Activated B cell treated with CpG ODN at 0.5 μM for 24 hours (primary cell): Measurements from ENCODE around the gene CAMK2N2. TPM values are rescaled to one million over a fixed set of nuclear protein-coding genes. Genes with fewer than 3 reads are reported as not detected.

ENCODE experiments used
- ATAC-seq: fragments of 200-7000 bp; cut with Tn5 transposase; one replicate; pipeline ENCODE4 v1.10.0; 2021; ENCODE audit warnings: low read depth, mild to moderate bottlenecking, moderate library complexity
- CTCF ChIA-PET: fragments of 350-600 bp; sonication (Branson Sonifier 250); formaldehyde crosslinking; loops from one replicate; lab custom pipeline; 2021; ENCODE audit warnings: antibody characterized with exemption; lab: Charles Lee
- POLR2A ChIA-PET: fragments of 350-600 bp; sonication (Branson Sonifier 250); formaldehyde crosslinking; loops from one replicate; lab custom pipeline; 2021; ENCODE audit warnings: antibody characterized with exemption; lab: Charles Lee
- DNase-seq: peaks from one replicate; pipeline ENCODE4 v3.0.0; 2022
- H3K27ac Mint-ChIP-seq: one replicate; pipeline ENCODE4 v1.8.0; 2020; ENCODE audit warnings: mixed read lengths
- H3K27me3 Mint-ChIP-seq: one replicate; pipeline ENCODE4 v1.8.0; 2021; ENCODE audit warnings: mixed read lengths
- H3K36me3 Mint-ChIP-seq: one replicate; pipeline ENCODE4 v1.8.0; 2021; ENCODE audit warnings: low read depth, mixed read lengths
- H3K4me1 Mint-ChIP-seq: one replicate; pipeline ENCODE4 v1.8.0; 2021; ENCODE audit warnings: mixed read lengths
- H3K4me3 Mint-ChIP-seq: one replicate; pipeline ENCODE4 v1.8.0; 2020; ENCODE audit warnings: mild to moderate bottlenecking, mixed read lengths
- H3K9me3 Mint-ChIP-seq: one replicate; pipeline ENCODE4 v1.8.0; 2020; ENCODE audit warnings: mixed read lengths
- intact Hi-C: fragments of 100-400 bp; cut with micrococcal nuclease; formaldehyde crosslinking; loops from one replicate; pipeline ENCODE4 v1.15.1; 2024
- total RNA-seq: library from RNA; stranded (reverse); gene quantifications from 2 replicates; pipeline ENCODE4 v1.2.3, GENCODE V29; 2022
- TF ChIP-seq, protein P1 (sequence below): fragments of 200-600 bp; IDR thresholded peaks from one replicate; pipeline ENCODE4 v1.8.0; 2022; ENCODE audit warnings: antibody characterized with exemption, mild to moderate bottlenecking

Gene CAMK2N2
- total RNA-seq: not detected in 2 replicates

DNA sequence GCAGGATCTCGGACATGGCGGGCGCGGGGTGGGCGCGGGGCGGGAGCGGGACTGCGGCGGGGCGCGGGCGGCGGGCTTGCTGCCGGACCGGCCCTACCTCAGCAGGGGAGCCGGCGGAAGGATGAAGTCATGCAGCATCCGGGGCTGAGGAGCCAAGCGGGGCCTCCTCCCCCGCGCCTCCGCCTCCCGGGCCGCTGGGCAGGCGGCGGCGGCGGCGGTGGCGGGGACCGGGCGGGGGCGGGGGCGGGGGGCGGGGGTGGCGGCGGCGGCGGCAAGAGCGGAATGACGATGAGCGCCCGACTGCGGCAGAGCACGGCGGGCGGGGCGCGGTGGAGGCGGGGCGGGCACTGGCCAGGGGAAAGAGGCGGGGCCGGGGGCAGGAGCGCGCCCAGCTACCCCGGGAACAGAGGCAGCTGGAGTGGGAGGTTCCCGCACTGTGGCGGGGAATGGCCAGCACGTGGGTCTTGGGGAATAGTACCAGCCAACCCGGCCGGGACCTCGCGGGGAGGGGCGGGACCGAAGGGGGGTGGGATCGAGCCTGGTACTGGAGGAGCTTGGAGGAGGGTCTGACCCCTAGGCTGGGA is at the start of gene CAMK2N2:
Gene CAMK2N2 (minus strand): TSS at position 284 of the 584 bp plus-strand sequence. CDS start 268 bp downstream, at position 16.
- POLR2A ChIA-PET: interaction anchor here (0.6 to 1.5 kb wide), 3 partner anchors 12 to 1145 kb away, joined by 3 to 9 read pairs (median 4); partner anchors contain the start of genes EEF1AKMT4 and EIF2B5
- Mint-ChIP-seq H3K27ac (no peak within 1 kb of the TSS), H3K9me3 (no peaks in the 10 kb centered on the region), H3K4me3 (peak within 1 kb of the TSS; percentile 79), H3K27me3 (peaks cover 51% of the 10 kb centered on the region), H3K36me3 (no peaks in the 10 kb centered on the region), H3K4me1 (peaks cover 28% of the 10 kb centered on the region)
- ATAC-seq: peak; percentile 66
- intact Hi-C loops: loop anchor here (1.0 to 5.0 kb wide), 3 partner anchors 11 to 37 kb away; partner anchors contain the start of genes PSMD2 and VWA5B2
- TF ChIP-seq, protein P1, sequence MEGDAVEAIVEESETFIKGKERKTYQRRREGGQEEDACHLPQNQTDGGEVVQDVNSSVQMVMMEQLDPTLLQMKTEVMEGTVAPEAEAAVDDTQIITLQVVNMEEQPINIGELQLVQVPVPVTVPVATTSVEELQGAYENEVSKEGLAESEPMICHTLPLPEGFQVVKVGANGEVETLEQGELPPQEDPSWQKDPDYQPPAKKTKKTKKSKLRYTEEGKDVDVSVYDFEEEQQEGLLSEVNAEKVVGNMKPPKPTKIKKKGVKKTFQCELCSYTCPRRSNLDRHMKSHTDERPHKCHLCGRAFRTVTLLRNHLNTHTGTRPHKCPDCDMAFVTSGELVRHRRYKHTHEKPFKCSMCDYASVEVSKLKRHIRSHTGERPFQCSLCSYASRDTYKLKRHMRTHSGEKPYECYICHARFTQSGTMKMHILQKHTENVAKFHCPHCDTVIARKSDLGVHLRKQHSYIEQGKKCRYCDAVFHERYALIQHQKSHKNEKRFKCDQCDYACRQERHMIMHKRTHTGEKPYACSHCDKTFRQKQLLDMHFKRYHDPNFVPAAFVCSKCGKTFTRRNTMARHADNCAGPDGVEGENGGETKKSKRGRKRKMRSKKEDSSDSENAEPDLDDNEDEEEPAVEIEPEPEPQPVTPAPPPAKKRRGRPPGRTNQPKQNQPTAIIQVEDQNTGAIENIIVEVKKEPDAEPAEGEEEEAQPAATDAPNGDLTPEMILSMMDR: no peak
- CTCF ChIA-PET: interaction anchor here (1.1 to 2.4 kb wide), 2 partner anchors 11 to 34 kb away, joined by 3 to 8 read pairs; partner anchors contain the start of gene EEF1AKMT4
- peak; percentile 43 for DNase-seq

DNA sequence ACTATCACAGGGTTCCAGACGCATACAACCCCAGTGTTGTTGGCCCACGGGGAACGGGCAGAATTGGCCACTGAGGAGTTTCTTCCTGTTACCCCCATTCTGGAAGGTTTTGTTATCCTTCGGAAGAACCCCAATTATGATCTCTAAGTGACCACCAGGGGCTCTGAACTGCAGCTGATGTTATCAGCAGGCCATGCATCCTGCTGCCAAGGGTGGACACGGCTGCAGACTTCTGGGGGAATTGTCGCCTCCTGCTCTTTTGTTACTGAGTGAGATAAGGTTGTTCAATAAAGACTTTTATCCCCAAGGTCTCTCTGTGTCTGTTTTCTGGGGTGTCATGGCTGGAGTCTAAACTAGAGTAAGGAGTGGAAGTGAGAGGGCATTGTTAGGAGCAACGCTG is 47.4 kb upstream of the CAMK2N2 start:
- TF ChIP-seq, protein P1: no peak
- CTCF ChIA-PET: no interaction called here
- Mint-ChIP-seq H3K9me3 (no peaks in the 10 kb centered on the region), H3K4me3 (no peak overlapping the region), H3K36me3 (peaks cover 55% of the 10 kb centered on the region), H3K27ac (no peak overlapping the region), H3K4me1 (no peaks in the 10 kb centered on the region), H3K27me3 (no peaks in the 10 kb centered on the region)
- intact Hi-C loops: no loop called here
- no peak for ATAC-seq
- DNase-seq: no peak
- POLR2A ChIA-PET: no interaction called here

DNA sequence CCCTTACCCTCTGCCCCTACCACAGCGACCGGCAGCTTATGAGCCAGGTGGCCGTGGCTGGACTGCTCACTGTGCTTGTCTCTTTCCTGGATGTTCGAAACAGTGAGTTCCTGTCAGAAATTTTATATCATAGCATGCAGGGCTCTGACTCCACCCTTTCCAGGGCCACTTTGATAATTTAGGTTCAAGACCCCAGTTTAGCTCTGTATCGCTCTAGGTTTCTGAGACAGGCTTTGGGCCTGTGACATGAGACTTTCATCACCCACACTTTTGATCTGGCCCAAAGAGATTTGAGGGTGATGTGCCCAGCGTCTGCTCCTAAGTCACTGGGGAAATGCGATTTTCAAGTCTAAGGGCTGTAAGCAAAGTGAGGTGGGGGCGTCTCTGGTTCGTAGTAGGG is 46.6 kb upstream of the CAMK2N2 start:
- Mint-ChIP-seq H3K36me3 (peaks cover 63% of the 10 kb centered on the region), H3K4me1 (no peaks in the 10 kb centered on the region), H3K9me3 (no peaks in the 10 kb centered on the region), H3K4me3 (no peak overlapping the region), H3K27me3 (no peaks in the 10 kb centered on the region), H3K27ac (no peak overlapping the region)
- TF ChIP-seq, protein P1: no peak
- ATAC-seq (no peak), DNase-seq (no peak)
- intact Hi-C loops: no loop called here
- ChIA-PET POLR2A (no interaction called here), CTCF (no interaction called here)

DNA sequence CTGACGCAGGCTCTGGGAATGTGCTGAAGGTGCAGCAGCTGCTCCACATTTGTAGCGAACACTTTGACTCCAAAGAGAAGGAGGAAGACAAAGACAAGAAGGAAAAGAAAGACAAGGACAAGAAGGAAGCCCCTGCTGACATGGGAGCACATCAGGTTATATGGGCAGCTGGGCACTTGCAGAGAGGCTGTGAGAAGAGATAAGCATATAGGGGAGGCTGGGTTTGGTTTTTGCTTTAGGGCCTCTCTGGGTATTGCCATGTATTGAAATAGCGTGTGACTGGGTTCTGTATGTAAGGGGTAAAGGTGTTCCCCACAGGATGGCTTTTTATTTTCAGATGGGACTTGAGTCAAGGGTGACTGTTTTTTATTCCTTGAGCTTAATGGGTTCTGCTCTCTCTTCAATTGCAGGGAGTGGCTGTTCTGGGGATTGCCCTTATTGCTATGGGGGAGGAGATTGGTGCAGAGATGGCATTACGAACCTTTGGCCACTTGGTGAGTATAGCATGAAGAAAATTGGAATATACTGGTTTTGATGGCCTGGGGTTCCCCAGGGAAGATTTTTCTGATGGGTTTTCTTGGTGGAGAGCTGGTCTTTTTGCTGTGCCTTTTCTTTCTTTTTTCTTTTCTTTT is 45.1 kb upstream of the CAMK2N2 start:
- Mint-ChIP-seq H3K27me3 (no peaks in the 10 kb centered on the region), H3K27ac (no peak overlapping the region), H3K4me1 (no peaks in the 10 kb centered on the region), H3K9me3 (no peaks in the 10 kb centered on the region), H3K4me3 (no peak overlapping the region), H3K36me3 (peaks cover 78% of the 10 kb centered on the region)
- intact Hi-C loops: no loop called here
- DNase-seq (no peak), ATAC-seq (no peak)
- ChIA-PET POLR2A (interaction anchor here (1.1 kb wide), 1 partner anchor 9 kb away, joined by 3 read pairs; no protein-coding TSS in a partner anchor), CTCF (interaction anchor here (1.4 kb wide), 1 partner anchor 12 kb away, joined by 5 read pairs; no protein-coding TSS in a partner anchor)
- TF ChIP-seq, protein P1: no peak

DNA sequence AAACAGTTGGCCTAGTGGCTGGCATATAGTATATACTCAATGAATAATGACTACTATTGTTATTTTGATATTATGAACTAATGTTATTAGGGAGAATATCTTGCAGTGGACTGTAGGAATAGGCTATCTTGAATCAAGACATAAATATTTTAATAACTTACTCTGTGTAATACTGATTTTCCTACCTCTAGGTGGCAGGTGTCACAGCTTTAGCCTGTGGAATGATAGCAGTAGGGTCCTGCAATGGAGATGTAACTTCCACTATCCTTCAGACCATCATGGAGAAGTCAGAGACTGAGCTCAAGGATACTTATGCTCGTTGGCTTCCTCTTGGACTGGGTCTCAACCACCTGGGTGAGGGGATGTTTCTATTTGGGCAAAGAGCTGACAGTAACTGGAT is 44.2 kb upstream of the CAMK2N2 start:
- Mint-ChIP-seq H3K27me3 (no peaks in the 10 kb centered on the region), H3K4me1 (peaks cover 1% of the 10 kb centered on the region), H3K27ac (no peak overlapping the region), H3K4me3 (no peak overlapping the region), H3K9me3 (no peaks in the 10 kb centered on the region), H3K36me3 (peaks cover 83% of the 10 kb centered on the region)
- DNase-seq: no peak
- intact Hi-C loops: no loop called here
- peak; percentile 25 for ATAC-seq
- CTCF ChIA-PET: interaction anchor here (1.4 kb wide), 1 partner anchor 13 kb away, joined by 5 read pairs; no protein-coding TSS in a partner anchor
- TF ChIP-seq, protein P1: no peak
- POLR2A ChIA-PET: interaction anchor here (0.8 to 1.1 kb wide), 2 partner anchors 10 to 1632 kb away, joined by 3 to 7 read pairs; partner anchors contain the start of gene TRA2B
